Skeletal muscle tissue (tissue), 4 donors: Measurements from ENCODE around the gene NXF2B. TPM values are rescaled to one million over a fixed set of nuclear protein-coding genes. Genes with fewer than 3 reads are reported as not detected.
"Not testable (repeated sequence)": the region's sequence is repeated elsewhere in the genome, so short reads cannot be mapped to it uniquely, and the experiment has no call there.

Experiments
- H3K27ac ChIP-seq: one replicate; pipeline ENCODE4 v1.7.0; 2013; ENCODE audit warnings: mild to moderate bottlenecking, low read depth, low read length, inconsistent platforms
- H3K27me3 ChIP-seq, 3 donors: one replicate each; pipeline ENCODE4 v1.7.0; 2013; ENCODE audit warnings: low read length in 3 of 3; ENCODE audit not compliant: control insufficient read depth in 3 of 3, insufficient read depth in 3 of 3
- H3K36me3 ChIP-seq, 3 donors: one replicate each; pipeline ENCODE4 v1.7.0; 2013; ENCODE audit warnings: low read length in 3 of 3; ENCODE audit not compliant: control insufficient read depth in 3 of 3, insufficient read depth in 3 of 3
- H3K4me1 ChIP-seq, 3 donors: one replicate each; pipeline ENCODE4 v1.7.0; 2013; ENCODE audit warnings: low read length in 3 of 3, mild to moderate bottlenecking in 3 of 3; ENCODE audit not compliant: control insufficient read depth in 3 of 3, insufficient read depth in 3 of 3
- H3K4me3 ChIP-seq, 3 donors: one replicate each; pipeline ENCODE4 v1.7.0; 2013; ENCODE audit warnings: low read length in 3 of 3
- H3K9ac ChIP-seq, 3 donors: one replicate each; pipeline ENCODE4 v1.7.0; 2013; ENCODE audit warnings: low read length in 3 of 3, mild to moderate bottlenecking in 3 of 3, moderate library complexity in 2 of 3, low read depth in 1 of 3
- H3K9me3 ChIP-seq, 3 donors: one replicate each; pipeline ENCODE4 v1.7.0; 2013; ENCODE audit warnings: low read length in 3 of 3; ENCODE audit not compliant: control insufficient read depth in 3 of 3
- total RNA-seq: library from RNA; depleted of rRNA; stranded (reverse); fragments of >200 nt; gene quantifications from one replicate; pipeline ENCODE4 v1.2.3, GENCODE V29; 2014
- donor health status: Osteomylitis.

The NXF2B gene, protein sequence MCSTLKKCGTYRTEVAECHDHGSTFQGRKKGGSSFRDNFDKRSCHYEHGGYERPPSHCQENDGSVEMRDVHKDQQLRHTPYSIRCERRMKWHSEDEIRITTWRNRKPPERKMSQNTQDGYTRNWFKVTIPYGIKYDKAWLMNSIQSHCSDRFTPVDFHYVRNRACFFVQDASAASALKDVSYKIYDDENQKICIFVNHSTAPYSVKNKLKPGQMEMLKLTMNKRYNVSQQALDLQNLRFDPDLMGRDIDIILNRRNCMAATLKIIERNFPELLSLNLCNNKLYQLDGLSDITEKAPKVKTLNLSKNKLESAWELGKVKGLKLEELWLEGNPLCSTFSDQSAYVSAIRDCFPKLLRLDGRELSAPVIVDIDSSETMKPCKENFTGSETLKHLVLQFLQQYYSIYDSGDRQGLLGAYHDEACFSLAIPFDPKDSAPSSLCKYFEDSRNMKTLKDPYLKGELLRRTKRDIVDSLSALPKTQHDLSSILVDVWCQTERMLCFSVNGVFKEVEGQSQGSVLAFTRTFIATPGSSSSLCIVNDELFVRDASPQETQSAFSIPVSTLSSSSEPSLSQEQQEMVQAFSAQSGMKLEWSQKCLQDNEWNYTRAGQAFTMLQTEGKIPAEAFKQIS
- total RNA-seq: not detected

GRCh38 chrX:102439908-102440307 is at the start of gene NXF2B:
Gene NXF2B (minus strand): TSS chrX:102440008. CDS start chrX:102380036, 59,972 bp downstream.
- H3K27me3 ChIP-seq: not testable (repeated sequence)

GRCh38 chrX:102478765-102479164 is 39.0 kb upstream of the NXF2B start:
- H3K27ac ChIP-seq, H3K9ac ChIP-seq, H3K4me1 ChIP-seq, H3K4me3 ChIP-seq, H3K27me3 ChIP-seq, H3K36me3 ChIP-seq, H3K9me3 ChIP-seq: not testable (repeated sequence)

More at GRCh38 chrX:102439908-102440307, at the start of gene NXF2B:
- not testable (repeated sequence) for H3K4me1 ChIP-seq, H3K9me3 ChIP-seq, H3K4me3 ChIP-seq, H3K27ac ChIP-seq, H3K9ac ChIP-seq, H3K36me3 ChIP-seq

DNA sequence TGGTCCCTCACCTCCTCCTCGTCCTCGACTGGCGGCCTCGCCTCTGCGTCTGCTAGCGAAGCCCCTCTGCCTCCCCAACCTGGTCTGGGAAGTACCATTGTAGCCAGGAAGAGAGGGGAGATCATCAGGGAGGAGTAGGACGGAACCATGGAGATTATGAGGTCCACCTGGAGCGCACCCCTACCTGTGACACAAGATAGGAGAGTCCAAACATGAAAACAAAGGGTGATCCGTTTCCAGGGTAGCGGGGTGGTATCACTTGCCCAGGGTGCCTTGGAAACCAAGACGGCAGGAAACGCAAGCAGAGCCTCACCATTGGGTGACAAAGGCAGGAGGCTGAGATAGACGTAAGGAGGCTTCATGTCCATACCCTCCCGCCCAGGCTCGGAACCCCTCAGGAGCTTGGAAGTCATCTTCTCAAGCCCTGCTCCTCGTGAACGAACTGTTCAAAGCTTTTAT is 32.0 kb upstream of the NXF2B start, which contains the start of gene TCP11X2:
Gene TCP11X2, minus strand, starts transcription at position 51 of the 459 bp plus-strand sequence.
- not testable (repeated sequence) for H3K4me1 ChIP-seq, H3K9me3 ChIP-seq, H3K27ac ChIP-seq, H3K36me3 ChIP-seq, H3K27me3 ChIP-seq, H3K9ac ChIP-seq, H3K4me3 ChIP-seq

GRCh38 chrX:102470215-102470614 is 30.4 kb upstream of the NXF2B start:
- H3K9me3 ChIP-seq, H3K27ac ChIP-seq, H3K4me3 ChIP-seq, H3K4me1 ChIP-seq, H3K36me3 ChIP-seq, H3K9ac ChIP-seq, H3K27me3 ChIP-seq: not testable (repeated sequence)

- not testable (repeated sequence) for H3K27ac ChIP-seq, H3K4me1 ChIP-seq, H3K4me3 ChIP-seq, H3K9ac ChIP-seq, H3K27me3 ChIP-seq, H3K9me3 ChIP-seq, H3K36me3 ChIP-seq
Measured at GRCh38 chrX:102458615-102459014, 18.8 kb upstream of the NXF2B start.

DNA sequence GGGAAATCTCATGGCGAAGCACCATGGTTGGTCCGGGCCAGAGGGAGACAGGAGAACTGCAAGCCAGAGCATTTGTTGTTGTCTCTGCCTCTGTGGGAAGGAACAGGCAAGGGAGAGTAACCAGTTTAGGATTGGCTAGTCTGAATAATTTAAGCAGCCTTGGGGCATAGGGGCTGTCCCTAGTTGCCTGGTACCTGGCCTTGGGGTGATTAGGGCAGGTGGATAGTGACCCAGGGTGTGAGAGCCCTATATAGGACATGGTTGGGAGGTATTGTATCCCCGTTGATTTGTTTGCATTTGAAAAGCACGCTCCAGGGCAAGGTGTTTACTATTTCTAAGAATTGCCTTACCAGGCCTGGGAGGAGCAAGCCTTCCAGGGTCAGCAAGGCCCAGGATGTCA is 25.3 kb downstream of the NXF2B start:
- not testable (repeated sequence) for H3K4me3 ChIP-seq, H3K9me3 ChIP-seq, H3K4me1 ChIP-seq, H3K27me3 ChIP-seq, H3K27ac ChIP-seq, H3K36me3 ChIP-seq, H3K9ac ChIP-seq

DNA sequence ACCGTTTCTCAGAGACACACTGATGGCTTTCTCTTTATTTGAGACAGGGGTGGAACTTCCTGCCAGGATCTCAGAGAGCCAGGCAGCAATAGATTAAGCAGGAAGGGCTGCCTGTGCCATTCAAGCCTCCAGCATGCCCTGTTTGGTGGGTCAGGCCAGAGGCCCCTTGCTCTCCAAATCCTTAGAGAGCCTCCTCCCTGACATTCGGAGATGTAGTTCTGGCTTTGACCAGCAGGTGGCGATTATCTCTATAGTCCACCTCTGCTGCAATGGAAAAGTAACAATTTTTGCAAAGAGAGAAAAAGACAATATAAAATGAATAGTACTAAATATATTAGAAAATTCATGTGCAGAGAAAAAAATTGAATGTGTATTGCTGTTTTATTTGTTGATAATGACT is 93.9 kb downstream of the NXF2B start:
- Histone ChIP-seq H3K27me3 (peaks cover 0 to 4% (median 0%) of the 10 kb centered on the region in 3 donors), H3K27ac (no peak overlapping the region), H3K4me1 (no peaks in the 10 kb centered on the region), H3K36me3 (no peaks in the 10 kb centered on the region), H3K4me3 (no peak overlapping the region), H3K9ac (no peak overlapping the region), H3K9me3 (no peaks in the 10 kb centered on the region)

DNA sequence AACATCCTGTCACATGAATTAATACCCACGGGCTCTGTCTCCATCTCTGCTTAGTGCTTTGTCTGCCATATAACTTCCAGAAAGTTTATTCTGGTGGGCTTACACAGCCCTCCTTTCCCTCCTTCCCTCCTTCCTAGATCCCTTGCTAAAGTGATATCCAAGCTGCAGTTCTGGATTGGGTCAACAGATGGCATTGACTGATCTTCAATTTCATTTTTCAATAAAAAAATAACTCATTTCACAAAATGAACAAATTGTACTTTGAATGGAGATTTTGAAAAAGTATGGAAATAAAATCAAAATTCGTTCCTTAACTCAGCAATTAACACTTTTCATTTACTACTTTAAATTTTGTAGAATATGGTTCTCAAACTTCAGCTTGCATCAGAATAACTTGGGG is 97.9 kb downstream of the NXF2B start:
- Histone ChIP-seq H3K27me3 (peaks cover 0 to 7% (median 0%) of the 10 kb centered on the region in 3 donors), H3K9me3 (no peaks in the 10 kb centered on the region), H3K9ac (no peak overlapping the region), H3K36me3 (no peaks in the 10 kb centered on the region), H3K4me1 (no peaks in the 10 kb centered on the region), H3K4me3 (no peak overlapping the region), H3K27ac (no peak overlapping the region)

DNA sequence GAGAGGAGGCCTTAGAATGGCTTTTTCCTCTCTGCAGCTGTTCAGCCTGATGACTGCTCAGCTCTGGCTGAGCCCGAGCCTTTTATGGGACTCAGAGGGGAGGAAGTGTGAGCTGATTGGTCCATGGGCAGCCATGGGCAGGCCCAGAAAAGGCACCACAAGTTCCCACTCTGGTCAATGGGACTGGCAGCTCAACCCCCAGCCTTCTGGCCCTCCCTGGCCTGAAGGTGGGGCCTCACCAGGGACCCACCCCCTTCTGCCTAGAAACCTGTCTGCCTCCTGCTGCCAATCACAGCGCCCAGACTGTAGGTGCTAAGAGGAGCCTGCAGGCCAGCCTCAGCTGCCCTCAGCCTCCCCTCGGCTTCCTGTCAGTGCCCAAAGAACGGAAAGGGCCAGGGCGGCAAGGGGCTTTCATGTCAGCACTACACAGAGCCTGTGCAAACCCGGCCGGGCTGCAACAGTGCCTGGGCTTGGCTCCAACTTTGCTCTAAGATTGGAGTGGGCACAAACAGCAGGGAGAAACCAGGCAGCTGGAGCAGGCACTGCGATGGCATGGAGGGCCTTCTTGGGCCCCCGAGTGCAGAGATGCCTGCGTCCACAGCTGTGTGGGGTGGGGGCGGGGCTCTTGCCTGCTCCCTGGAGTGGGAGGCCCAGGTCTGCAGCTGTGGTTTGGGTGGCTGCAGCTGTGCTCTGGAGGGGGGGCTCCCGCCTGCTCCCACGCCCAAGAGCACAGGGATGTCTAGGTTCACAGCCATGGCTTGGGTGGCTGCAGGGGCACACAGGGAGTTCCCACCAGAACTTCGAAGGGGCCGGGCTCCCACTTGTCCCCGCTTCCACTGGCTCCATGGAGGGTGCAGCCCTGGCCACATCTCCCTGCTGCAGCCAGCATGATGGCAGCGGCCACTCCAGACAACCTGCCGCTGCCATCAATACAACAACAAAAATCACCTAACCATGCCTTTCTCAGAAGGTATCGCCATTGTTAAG is 100.2 kb downstream of the NXF2B start:
- no peaks in the 10 kb centered on the region for H3K36me3 ChIP-seq
- H3K27ac ChIP-seq: no peak overlapping the region
- no peaks in the 10 kb centered on the region for H3K4me1 ChIP-seq
- no peaks in the 10 kb centered on the region for H3K9me3 ChIP-seq
- H3K27me3 ChIP-seq: peaks cover 0 to 4% (median 0%) of the 10 kb centered on the region in 3 donors
- H3K4me3 ChIP-seq: no peak overlapping the region
- H3K9ac ChIP-seq: no peak overlapping the region
